ENCODE results near the gene FOXI1. TPM values are rescaled to one million over a fixed set of nuclear protein-coding genes. Genes with fewer than 3 reads are reported as not detected.

The FOXI1 gene
- not detected in 2 replicates for total RNA-seq (2014; rRNA removed; shearing (Covaris generic))

DNA sequence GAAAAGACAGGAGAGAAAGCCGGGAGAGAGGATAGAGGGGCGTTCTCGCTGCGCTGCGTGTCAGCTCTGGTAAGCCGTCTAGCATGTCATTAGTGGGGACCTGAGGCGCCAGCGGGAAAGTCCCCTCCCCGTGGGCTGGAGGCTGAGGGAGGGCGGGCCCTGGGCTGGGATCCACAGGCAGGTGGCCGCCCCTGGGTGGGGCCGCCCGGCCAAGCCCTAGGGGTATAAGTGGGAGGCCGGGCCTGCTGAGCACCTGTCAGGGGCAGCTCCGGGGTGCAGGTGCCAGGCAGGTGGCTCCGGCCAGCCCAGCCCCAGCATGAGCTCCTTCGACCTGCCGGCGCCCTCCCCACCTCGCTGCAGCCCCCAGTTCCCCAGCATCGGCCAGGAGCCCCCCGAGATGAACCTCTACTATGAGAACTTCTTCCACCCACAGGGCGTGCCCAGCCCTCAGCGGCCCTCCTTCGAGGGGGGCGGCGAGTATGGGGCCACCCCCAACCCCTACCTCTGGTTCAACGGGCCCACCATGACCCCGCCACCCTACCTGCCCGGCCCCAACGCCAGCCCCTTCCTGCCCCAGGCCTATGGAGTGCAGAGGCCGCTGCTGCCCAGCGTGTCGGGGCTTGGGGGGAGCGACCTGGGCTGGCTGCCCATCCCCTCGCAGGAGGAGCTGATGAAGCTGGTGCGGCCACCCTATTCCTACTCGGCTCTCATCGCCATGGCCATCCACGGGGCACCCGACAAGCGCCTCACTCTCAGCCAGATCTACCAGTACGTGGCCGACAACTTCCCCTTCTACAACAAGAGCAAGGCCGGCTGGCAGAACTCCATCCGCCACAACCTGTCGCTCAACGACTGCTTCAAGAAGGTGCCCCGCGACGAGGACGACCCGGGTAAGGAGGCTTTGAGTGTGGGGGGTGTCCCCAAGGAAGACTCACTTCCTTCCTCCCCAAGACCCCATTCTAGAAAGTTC is at the start of gene FOXI1:
FOXI1 (plus strand) TSS at position 256 of the 970 bp plus-strand sequence; CDS start at position 317, 61 bp downstream.
- H3K9me3 ChIP-seq (replicated peaks): no peaks in the 10 kb centered on the region
- DNase-seq: no peak
- H3K4me1 ChIP-seq: no peaks in the 10 kb centered on the region
- H3K27me3 ChIP-seq: peaks cover 9% of the 10 kb centered on the region
- H3K27ac ChIP-seq: no peak within 1 kb of the TSS
- no peak within 1 kb of the TSS for H3K4me3 ChIP-seq
- no peaks in the 10 kb centered on the region for H3K36me3 ChIP-seq

DNA sequence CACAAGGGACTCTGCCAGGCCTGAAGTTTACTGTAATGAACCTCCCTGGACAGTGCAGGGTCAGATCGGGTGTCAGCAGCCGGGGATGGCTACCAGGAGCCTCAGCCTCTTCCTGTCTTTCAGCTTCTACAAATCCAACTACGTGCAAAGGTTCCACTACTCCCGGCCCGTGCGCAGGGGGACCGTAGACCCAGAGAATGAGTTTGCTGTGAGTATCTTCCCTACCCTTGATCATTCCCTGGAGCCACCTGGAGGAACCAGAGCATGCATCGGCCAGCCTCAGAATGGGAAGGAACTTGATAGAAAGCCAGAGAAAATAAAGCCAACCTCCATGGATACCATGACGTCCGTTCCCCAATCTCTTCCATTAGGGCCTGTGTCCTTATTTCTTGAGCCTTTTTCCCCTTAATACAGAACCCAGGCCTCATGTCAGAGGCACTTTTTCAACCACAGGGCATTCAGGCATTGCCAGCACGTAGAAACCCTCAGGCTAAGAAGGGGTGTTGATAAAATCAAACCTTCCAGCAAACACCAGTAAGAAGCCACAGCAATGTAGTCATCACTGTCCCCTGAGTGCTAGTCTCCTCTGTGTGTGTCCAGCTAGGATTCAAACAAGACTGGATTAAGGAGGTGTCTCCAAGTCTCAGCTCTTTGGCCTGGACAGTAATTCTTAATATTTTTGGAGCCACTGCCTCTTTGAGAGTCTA is 49.0 kb upstream of the FOXI1 start:
- no peak overlapping the region for H3K27ac ChIP-seq
- 0 out of 2 replicates have a peak, but pooled peaks cover 6% of the 10 kb centered on the region for H3K27me3 ChIP-seq
- no peaks in the 10 kb centered on the region for H3K4me1 ChIP-seq
- no peaks in the 10 kb centered on the region for H3K36me3 ChIP-seq
- no peak overlapping the region for H3K4me3 ChIP-seq
- no peaks in the 10 kb centered on the region for H3K9me3 ChIP-seq (replicated peaks)
- DNase-seq: no peak

DNA sequence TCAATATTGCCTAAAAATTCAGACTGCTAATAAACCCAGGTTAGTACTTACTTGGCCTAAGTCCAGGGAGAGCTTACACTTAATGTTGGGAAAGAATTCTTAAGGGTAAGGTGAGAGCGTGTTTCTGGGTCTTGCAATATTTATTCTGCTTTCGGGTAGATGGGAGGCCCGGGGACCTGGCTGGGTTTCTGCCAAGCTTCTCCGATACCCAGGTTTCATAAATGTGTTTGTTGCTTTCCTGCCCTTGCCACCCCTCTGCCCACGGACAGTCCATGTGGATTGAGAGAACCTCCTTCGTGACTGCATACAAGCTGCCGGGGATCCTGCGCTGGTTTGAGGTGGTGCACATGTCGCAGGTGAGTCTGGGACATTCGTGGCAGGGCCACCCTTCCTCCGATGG is 48.4 kb upstream of the FOXI1 start:
- no peak for DNase-seq
- 0 out of 2 replicates have a peak, but pooled peaks cover 4% of the 10 kb centered on the region for H3K27me3 ChIP-seq
- H3K36me3 ChIP-seq: no peaks in the 10 kb centered on the region
- H3K27ac ChIP-seq: no peak overlapping the region
- H3K4me1 ChIP-seq: no peaks in the 10 kb centered on the region
- H3K4me3 ChIP-seq: no peak overlapping the region
- H3K9me3 ChIP-seq (replicated peaks): no peaks in the 10 kb centered on the region

DNA sequence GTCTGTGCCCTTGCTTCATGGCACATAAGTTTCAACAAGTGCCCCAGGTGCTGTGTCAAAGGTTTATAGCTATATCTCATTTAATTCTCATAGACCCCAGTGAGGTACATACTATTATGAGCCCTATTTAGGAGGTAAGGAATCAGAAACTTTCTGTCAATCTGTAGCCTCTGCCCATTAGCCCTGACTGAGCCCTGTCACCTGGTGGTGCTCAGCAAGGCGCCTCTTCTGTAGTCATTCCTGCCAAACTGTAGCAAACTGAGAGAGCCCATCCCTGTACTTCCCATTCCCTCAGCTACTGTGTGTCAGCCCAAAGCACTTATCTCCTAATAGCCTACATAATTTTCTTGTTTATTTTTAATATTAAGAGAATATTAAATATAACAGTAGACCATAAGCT is 46.5 kb upstream of the FOXI1 start:
- Histone ChIP-seq H3K36me3 (no peaks in the 10 kb centered on the region), H3K4me3 (no peak overlapping the region), H3K4me1 (no peaks in the 10 kb centered on the region), H3K9me3 (replicated peaks) (no peaks in the 10 kb centered on the region), H3K27me3 (no peaks in the 10 kb centered on the region), H3K27ac (no peak overlapping the region)
- DNase-seq: no peak

DNA sequence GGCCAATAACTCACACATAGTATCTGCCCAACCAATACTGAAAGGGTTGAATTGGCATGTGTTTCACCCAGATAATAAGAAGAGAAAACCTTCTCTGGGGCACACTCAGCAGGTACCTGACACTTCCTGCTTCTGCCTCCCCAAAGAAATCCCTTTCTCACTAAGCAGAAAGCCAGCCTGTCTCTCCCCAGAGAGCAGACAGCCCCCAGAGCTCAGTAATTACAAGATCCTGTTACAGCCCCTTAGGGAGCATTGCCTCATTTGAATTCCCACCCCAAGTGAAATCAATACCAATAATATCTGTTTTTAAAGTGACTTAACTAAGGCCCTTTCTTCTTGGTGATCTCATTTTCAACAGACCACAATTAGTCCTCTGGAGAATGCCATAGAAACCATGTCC is 38.5 kb upstream of the FOXI1 start:
- DNase-seq: no peak
- Histone ChIP-seq H3K4me1 (no peaks in the 10 kb centered on the region), H3K9me3 (replicated peaks) (no peaks in the 10 kb centered on the region), H3K27ac (no peak overlapping the region), H3K4me3 (no peak overlapping the region), H3K36me3 (no peaks in the 10 kb centered on the region), H3K27me3 (no peaks in the 10 kb centered on the region; the same call in 1 of the 2 replicates)

DNA sequence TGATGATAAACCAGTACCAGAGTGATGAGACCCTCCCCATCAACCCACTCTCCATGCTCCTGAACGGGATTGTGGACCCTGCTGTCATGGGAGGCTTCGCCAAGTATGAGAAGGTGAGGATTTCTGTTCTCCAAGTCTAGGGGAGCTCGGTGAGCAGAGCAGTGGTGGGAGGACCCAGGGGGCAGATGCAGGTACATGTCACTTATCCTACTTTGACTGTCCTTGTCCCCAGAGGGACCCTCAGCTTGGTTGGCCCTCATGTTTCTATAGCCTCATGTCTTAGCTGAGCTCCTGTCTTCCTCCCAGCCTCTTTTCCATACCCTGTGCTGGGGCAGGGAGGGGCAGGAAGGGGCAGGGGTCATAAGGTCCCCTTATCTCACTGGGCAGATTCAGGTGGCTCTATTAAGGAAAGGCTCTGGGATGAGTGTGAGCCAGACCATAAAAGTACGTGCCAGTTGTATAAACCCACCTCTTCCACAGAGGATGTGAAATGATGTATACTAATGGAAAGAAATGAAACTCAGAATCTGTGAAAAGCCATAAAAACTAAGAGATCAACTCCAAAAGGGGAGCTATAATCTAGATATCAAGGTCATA is 38.0 kb upstream of the FOXI1 start:
- H3K4me3 ChIP-seq: no peak overlapping the region

DNA sequence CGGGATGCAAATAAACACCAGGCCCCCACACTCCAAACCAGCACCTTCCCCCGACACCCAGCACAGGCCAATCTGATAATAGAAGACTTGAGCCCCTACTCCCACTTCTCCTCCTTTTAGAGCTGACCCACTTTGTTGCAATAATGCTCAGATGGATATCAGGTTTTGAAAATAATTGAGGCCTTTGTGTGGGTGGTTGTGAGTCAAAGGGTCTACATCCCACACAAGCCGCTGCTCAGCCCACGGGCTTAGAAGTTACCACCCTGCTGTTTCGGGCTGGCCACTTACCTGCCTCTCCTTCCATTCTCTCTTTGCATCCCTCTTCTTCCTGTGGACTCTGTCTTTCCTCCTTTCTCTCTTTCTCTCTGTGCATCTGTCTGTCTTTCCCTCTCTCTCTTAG is 36.2 kb upstream of the FOXI1 start:
- no peak for DNase-seq
- Histone ChIP-seq H3K36me3 (no peaks in the 10 kb centered on the region), H3K4me1 (no peaks in the 10 kb centered on the region), H3K4me3 (no peak overlapping the region), H3K27me3 (peaks cover 4% of the 10 kb centered on the region; the same call in 1 of the 2 replicates), H3K9me3 (replicated peaks) (no peaks in the 10 kb centered on the region), H3K27ac (no peak overlapping the region)

More for the DNA sequence above, 38.0 kb upstream of the FOXI1 start:
- no peaks in the 10 kb centered on the region for H3K36me3 ChIP-seq
- DNase-seq: no peak
- no peak overlapping the region for H3K27ac ChIP-seq
- H3K9me3 ChIP-seq (replicated peaks): no peaks in the 10 kb centered on the region
- H3K4me1 ChIP-seq: no peaks in the 10 kb centered on the region
- H3K27me3 ChIP-seq: no peaks in the 10 kb centered on the region; the same call in 1 of the 2 replicates

DNA sequence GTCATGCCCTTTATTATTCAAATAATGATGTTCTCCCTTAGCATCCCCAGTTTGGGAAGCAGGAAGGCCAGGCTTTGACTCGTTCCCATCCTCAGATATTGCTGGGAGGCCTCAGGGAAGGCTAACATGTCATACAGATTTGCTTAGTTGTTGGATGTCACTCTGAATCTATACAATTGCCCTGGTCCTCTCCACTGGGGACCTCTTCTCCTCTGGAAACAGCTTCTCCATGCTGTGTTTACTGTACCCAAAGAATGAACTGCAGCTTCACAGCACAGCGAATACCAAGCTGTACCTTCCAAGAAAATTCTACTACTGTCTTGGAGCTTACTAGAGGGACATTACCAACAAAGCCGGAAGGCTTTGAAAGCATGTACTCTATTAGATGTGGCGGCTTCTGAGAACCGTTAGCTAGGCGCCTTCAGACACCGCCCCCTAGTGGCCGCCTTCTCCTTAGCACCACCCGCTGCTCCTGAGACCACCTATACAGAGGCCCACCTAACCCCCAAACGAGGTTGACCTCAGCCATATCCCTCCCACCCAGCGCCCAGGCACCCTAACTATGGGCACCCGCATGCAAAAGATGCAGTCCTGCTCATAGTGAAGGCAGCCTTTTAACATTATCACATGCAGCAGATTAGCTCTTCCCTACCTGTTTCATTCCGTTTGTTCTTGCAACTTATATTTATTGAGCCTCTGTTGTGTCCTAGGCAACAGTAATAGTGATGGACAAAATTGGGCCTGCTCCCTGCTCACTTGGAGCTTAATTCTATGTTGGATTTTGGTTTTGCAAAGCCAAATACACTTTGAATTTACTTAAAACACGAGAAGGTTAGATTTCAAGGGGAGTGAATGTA is 34.9 kb upstream of the FOXI1 start:
- Histone ChIP-seq H3K27me3 (peaks cover 4% of the 10 kb centered on the region; the same call in 1 of the 2 replicates), H3K4me1 (no peaks in the 10 kb centered on the region), H3K4me3 (no peak overlapping the region), H3K36me3 (no peaks in the 10 kb centered on the region), H3K9me3 (replicated peaks) (no peaks in the 10 kb centered on the region), H3K27ac (no peak overlapping the region)
- peak; percentile 45 to 71 for DNase-seq

DNA sequence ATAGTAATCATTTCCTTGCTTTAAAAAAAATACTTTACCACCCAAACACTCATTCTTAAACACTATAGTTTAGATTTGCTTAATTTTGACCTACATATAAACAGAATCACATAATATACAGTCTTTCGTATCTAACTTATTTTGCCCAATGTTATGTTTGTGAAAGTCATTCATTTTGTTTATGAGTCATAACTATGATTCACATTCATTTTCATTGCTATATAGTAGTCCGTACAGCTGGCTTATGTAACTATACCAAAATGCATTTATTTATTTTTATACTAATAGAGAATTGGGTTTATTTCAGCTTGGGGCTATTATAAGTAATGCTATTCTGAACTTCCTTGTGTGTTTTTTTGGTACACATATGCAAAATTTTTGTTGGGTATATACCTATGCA is 33.9 kb upstream of the FOXI1 start:
- Histone ChIP-seq H3K9me3 (replicated peaks) (no peaks in the 10 kb centered on the region), H3K36me3 (no peaks in the 10 kb centered on the region), H3K27me3 (peaks cover 4% of the 10 kb centered on the region; the same call in 1 of the 2 replicates), H3K4me1 (no peaks in the 10 kb centered on the region), H3K4me3 (no peak overlapping the region), H3K27ac (no peak overlapping the region)
- DNase-seq: no peak

DNA sequence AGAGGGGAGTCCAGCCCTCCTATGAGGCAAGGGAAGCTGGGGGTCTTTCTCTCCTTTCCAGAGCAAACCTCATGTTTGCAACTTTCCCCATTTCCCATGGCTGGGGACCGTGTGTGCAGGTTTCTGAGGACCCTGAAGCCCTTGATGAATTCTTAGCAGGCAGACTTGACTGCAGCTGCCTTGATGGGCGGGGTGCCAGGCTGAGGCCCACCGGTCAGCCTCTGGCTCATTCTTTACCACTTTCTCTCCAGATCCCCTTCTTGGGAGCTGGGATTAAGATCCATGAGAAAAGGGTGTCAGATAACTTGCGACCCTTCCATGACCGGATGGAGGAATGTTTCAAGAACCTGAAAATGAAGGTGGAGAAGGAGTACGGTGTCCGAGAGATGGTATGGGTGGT is 30.0 kb upstream of the FOXI1 start:
- Histone ChIP-seq H3K27me3 (peaks cover 4% of the 10 kb centered on the region; the same call in 1 of the 2 replicates), H3K4me1 (no peaks in the 10 kb centered on the region), H3K36me3 (no peaks in the 10 kb centered on the region), H3K27ac (no peak overlapping the region), H3K4me3 (no peak overlapping the region), H3K9me3 (replicated peaks) (no peaks in the 10 kb centered on the region)
- peak; percentile 16 to 40 for DNase-seq

DNA sequence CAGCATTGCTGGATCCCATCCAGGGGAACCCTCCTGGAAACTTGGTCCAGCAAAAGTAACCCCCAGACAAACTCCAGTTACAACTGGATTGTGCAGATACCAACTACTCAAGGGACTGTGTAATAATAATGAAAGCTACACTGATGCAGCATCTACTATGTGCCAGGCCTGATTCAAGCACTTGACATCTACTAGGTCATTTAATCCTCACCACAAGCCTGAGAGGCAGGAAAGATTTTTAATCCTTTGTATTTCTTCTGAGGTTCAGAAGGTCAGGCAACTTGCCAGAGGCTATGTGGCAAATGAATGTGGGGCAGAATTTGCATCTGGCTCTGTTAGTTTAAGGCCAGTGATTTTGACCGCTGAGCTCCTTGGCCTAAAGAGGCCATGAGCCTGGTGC is 29.5 kb upstream of the FOXI1 start:
- no peak overlapping the region for H3K27ac ChIP-seq
- no peak overlapping the region for H3K4me3 ChIP-seq
- no peaks in the 10 kb centered on the region for H3K4me1 ChIP-seq
- H3K9me3 ChIP-seq (replicated peaks): no peaks in the 10 kb centered on the region
- peak in 1 of 2 experiments; percentile 8 for DNase-seq
- H3K36me3 ChIP-seq: no peaks in the 10 kb centered on the region
- peaks cover 4% of the 10 kb centered on the region; the same call in 1 of the 2 replicates for H3K27me3 ChIP-seq

DNA sequence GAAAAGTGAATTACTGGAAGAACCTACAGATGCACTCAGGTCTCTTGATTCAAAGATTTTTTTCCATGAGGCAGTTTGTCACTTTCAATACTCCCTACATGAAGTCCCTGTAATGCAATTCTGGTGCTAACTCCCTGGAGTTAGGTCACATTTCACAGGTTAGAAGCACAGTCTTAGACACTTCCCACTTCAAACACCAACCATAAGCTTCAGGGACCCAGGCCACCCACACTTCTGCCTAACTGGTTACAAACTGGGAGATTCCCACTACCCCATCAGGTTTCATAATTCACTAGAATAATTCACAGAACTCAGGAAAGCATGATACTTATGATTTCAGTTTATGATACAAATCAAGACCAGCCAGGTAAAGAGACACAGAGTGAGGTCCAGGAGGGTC is 29.0 kb upstream of the FOXI1 start:
- H3K27ac ChIP-seq: no peak overlapping the region
- no peaks in the 10 kb centered on the region for H3K9me3 ChIP-seq (replicated peaks)
- H3K4me1 ChIP-seq: no peaks in the 10 kb centered on the region
- H3K4me3 ChIP-seq: no peak overlapping the region
- DNase-seq: no peak
- peaks cover 4% of the 10 kb centered on the region; the same call in 1 of the 2 replicates for H3K27me3 ChIP-seq
- no peaks in the 10 kb centered on the region for H3K36me3 ChIP-seq

DNA sequence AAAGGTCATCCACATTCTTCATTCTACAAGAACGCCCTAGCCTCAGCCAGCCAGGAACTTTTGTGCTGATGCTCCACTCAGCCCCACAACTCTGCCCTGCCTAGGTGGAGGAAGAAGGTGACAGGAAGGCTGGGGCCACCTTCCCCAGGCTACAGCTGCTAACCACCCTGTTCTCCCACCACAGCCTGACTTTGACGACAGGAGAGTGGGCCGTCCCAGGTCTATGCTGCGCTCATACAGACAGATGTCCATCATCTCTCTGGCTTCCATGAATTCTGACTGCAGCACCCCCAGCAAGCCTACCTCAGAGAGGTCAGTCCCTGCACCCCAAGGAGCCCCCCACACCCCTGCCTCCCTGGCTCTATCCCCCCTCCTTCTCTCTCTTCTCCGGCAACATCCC is 28.2 kb upstream of the FOXI1 start:
- Histone ChIP-seq H3K9me3 (replicated peaks) (no peaks in the 10 kb centered on the region), H3K27ac (no peak overlapping the region), H3K4me3 (no peak overlapping the region), H3K4me1 (no peaks in the 10 kb centered on the region), H3K36me3 (no peaks in the 10 kb centered on the region), H3K27me3 (peaks cover 4% of the 10 kb centered on the region; the same call in 1 of the 2 replicates)
- no peak for DNase-seq

DNA sequence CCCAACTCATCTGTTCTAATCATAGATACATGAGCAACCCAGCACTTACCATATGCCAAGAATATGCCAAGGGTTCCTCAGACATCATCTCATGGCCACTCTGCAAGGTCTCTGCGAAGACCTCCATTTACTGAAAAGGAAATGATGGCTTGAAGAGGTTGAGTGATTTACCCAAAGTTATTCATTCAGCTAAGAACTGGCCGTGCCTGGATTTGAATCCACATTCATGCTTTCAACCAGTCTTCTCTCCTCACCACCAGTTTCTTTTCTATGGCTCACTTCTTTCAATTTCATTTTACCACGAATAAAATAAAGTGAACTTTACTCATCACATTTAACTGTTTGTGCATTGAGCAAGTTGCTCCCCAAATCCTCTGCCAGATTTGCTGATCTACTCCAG is 27.2 kb upstream of the FOXI1 start:
- H3K4me1 ChIP-seq: no peaks in the 10 kb centered on the region
- H3K27me3 ChIP-seq: peaks cover 4% of the 10 kb centered on the region; the same call in 1 of the 2 replicates
- no peak for DNase-seq
- no peak overlapping the region for H3K27ac ChIP-seq
- no peaks in the 10 kb centered on the region for H3K36me3 ChIP-seq
- no peaks in the 10 kb centered on the region for H3K9me3 ChIP-seq (replicated peaks)
- H3K4me3 ChIP-seq: no peak overlapping the region

All from SJCRH30 (cell line).